GM15510 (cell line): ENCODE measurements around the gene ALG12.

Experiments used
- POLR2A ChIP-seq: IDR thresholded peaks from 3 replicates; pipeline ENCODE4 v1.6.1; 2011; ENCODE audit warnings: borderline replicate concordance; ENCODE audit not compliant: insufficient read length; ENCODE audit errors: extremely low read depth

Gene ALG12

GRCh38 chr22:49852898-49853894, 65.0 kb downstream of the ALG12 start, which contains the start of gene ZBED4:
Gene ZBED4, plus strand, starts transcription at chr22:49853844. Its CDS starts 29,819 bp downstream, at chr22:49883663.
- peak; percentile 86 for TF ChIP-seq POLR2A

- no peak for TF ChIP-seq POLR2A
Observed at GRCh38 chr22:49850959-49851802, 67.1 kb downstream of the ALG12 start.
